NCI-H748 (cell line): ENCODE data around the gene MYLK4.

Source experiments
- DNase-seq: peaks from one replicate; lab custom pipeline; 2025; ENCODE audit not compliant: unreplicated experiment; lab: John Stamatoyannopoulos, UW

Gene MYLK4

GRCh38 chr6:2633736-2634135, 117.0 kb downstream of the MYLK4 start:
- DNase-seq: no peak

- no peak for DNase-seq
Measured at GRCh38 chr6:2632976-2633584, 117.6 kb downstream of the MYLK4 start.

- no peak for DNase-seq
Measured at GRCh38 chr6:2632368-2632767, 118.4 kb downstream of the MYLK4 start.

GRCh38 chr6:2630891-2631571, 119.7 kb downstream of the MYLK4 start:
- DNase-seq: no peak

- DNase-seq: no peak
Measured at GRCh38 chr6:2630359-2630758, 120.4 kb downstream of the MYLK4 start.

- no peak for DNase-seq
Measured at GRCh38 chr6:2626401-2626800, 124.3 kb downstream of the MYLK4 start.

- no peak for DNase-seq
Measured at GRCh38 chr6:2625581-2625980, 125.1 kb downstream of the MYLK4 start.

GRCh38 chr6:2624177-2624576, 126.5 kb downstream of the MYLK4 start:
- DNase-seq: no peak

- DNase-seq: no peak
Measured at GRCh38 chr6:2623295-2623694, 127.4 kb downstream of the MYLK4 start.

GRCh38 chr6:2622671-2623070, 128.1 kb downstream of the MYLK4 start:
- no peak for DNase-seq

GRCh38 chr6:2619651-2620050, 131.1 kb downstream of the MYLK4 start:
- no peak for DNase-seq

- DNase-seq: no peak
Measured at GRCh38 chr6:2617729-2618128, 133.0 kb downstream of the MYLK4 start.

GRCh38 chr6:2616811-2617210, 133.9 kb downstream of the MYLK4 start:
- DNase-seq: no peak

- DNase-seq: no peak
Measured at GRCh38 chr6:2615251-2615650, 135.5 kb downstream of the MYLK4 start.

GRCh38 chr6:2614846-2615245, 135.9 kb downstream of the MYLK4 start:
- DNase-seq: no peak

- no peak for DNase-seq
Measured at GRCh38 chr6:2614155-2614554, 136.6 kb downstream of the MYLK4 start.
